HG02973 (cell line): ENCODE measurements around the gene RIBC2.

Source experiments
- ATAC-seq: cut with Tn5 transposase; IDR thresholded peaks from one replicate; pipeline ENCODE4 v1.9.1; 2021; ENCODE audit warnings: moderate library complexity; ENCODE audit not compliant: unreplicated experiment

Gene RIBC2

DNA sequence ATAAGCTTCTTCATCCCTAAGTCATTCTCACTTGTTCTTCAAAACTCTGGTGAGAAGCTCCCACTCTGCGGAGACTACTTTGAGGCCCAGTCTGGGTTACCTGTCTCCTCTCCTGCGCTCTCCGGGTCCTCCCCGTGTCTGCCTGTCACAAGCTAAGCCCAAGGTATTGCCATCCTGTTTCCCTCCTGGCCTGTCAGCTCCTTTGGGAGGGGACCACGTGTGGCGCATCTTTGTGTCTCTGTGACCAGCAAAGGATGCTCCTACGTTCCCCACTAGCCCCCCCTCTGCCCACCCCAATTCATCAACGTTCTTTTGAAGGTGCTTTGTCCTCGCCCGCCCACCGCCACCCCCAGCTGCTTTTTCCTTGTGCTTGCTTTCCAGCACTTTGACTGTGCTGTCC, 57.4 kb downstream of the RIBC2 start:
- no peak for ATAC-seq

GRCh38 chr22:45472426-45472825, 58.9 kb downstream of the RIBC2 start:
- ATAC-seq = no peak

GRCh38 chr22:45473626-45474237, 60.2 kb downstream of the RIBC2 start:
- no peak for ATAC-seq

GRCh38 chr22:45475063-45475747, 61.7 kb downstream of the RIBC2 start:
- ATAC-seq = no peak

DNA sequence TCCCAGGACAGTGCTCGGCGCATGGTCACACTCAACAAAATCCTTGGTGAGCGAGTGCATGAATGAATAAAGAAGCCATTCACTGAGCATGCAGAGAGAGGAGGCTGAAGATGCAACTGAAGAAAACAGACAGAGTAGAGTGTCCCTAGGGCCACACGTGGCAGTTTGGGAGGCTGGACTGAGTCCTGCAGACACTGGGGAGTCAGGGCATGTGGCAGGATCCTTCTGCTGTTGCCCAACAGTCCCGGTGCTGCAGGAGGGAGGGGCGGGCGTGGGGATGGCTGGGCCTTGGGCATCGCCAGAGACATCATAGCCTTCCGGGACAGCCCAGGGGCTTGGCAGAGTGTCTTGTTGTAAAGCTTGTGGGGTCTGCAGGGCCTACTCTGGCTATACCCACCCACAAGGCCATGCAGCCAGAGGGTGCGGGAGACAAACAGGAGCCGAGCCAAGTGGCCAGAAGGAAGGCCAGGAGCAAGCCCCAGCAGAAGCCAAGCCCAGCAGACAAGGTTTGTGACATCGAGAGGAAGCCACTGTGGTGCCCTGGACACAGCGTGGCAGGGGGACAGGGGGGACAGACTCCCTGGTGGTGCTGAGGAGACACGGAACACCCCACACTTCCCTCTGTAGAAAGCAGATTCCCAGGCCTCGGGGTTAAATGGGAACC, 62.5 kb downstream of the RIBC2 start:
- ATAC-seq = no peak

GRCh38 chr22:45476814-45477213, 63.3 kb downstream of the RIBC2 start:
- ATAC-seq = no peak

- no peak for ATAC-seq
Measured at GRCh38 chr22:45477366-45478107, 64.0 kb downstream of the RIBC2 start.

- no peak for ATAC-seq
Measured at GRCh38 chr22:45478108-45478771, 64.7 kb downstream of the RIBC2 start.

GRCh38 chr22:45480717-45481116, 67.2 kb downstream of the RIBC2 start:
- no peak for ATAC-seq

DNA sequence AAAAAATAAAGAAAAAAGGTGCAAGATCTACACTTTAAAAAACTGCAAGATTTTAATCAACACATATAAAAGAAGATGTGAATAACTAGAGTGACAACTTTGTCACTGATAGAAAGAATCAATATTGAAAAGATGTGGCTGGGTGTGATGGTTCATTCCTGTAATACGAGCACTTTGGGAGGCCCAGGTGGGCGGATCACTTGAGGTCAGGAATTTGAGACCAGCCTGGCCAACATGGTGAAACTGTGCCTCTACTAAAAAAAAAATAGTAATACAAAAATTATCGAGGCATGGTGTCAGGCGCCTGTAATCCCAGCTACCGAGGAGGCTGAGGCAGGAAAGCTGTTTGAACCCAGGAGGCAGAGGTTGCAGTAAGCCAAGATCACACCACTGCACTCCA, 68.2 kb downstream of the RIBC2 start:
- no peak for ATAC-seq
